HG02884 (cell line): ENCODE results near the gene GTF3C2.

ENCODE experiments used
- ATAC-seq: cut with Tn5 transposase; IDR thresholded peaks from one replicate; pipeline ENCODE4 v1.9.1; 2021; ENCODE audit warnings: mild to moderate bottlenecking, moderate library complexity; ENCODE audit not compliant: unreplicated experiment

The GTF3C2 gene

DNA sequence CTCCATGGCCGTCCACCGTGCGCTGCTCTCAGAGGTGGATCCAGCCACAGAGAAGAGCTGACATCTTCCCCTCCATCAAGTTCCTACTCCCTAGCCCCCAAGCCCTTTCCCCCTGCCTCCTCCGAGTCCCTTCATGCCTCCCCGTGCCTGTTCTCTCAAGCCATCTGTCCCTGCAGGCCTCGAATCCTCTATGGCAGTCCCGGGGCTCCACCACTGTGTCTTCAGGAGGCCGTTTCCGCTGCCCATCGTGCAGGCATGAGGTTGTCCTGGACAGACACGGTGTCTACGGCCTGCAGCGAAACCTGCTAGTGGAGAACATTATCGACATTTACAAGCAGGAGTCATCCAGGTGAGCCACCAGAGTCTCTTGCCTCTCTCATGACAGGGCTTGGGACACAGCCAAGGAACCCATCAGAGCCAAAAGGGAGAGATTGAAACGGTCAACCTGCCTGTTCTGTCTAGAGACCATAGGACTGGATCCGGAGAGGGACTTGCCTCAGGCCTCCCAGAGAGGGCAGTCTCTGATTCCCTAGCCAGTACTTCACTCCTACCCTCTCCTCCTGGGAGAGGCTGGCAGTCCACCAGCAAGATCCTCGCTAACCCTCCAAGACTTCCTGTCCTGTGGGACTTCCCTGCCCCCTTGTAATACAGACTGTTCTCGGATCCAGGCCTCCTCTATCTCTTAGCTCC lies 58.0 kb downstream of the GTF3C2 start:
- ATAC-seq = no peak

DNA sequence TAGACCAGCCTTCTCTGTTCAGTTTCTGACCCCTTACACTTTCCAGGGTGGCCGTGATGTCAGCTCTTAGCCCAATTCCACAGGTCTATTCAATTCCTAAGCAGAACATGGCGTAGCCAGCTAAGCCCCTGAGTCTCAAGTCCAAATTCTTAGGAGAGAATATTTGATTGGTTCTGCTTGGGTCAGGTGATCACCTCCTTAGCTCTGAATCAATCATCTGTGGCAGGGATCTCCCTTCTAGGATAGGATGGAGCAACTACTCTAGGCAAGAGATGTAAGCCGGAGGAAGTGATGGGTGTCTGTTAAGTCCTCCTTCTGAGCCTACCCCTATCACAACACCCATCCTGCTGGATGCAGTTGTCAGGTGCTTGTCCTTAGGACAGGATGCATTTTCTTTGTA lies 59.4 kb downstream of the GTF3C2 start:
- no peak for ATAC-seq

DNA sequence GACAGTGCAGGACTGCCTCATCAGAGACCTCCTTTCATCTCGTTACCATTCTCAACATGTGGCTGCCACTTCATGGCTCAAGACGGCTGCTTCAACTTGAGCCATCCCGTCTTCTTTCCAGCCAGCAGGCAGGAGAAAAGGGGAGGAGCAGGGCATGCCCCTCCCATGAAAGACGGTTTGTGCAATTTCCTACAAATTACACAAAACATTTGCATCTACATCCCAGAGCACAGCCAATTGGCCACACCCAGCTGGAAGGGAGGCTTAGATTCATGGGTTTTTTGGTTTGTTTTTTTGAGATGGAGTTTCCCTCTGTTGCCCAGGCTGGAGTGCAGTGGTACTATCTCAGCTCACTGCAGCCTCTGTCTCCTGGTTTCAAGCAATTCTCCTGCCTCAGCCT lies 60.1 kb downstream of the GTF3C2 start:
- ATAC-seq = no peak

DNA sequence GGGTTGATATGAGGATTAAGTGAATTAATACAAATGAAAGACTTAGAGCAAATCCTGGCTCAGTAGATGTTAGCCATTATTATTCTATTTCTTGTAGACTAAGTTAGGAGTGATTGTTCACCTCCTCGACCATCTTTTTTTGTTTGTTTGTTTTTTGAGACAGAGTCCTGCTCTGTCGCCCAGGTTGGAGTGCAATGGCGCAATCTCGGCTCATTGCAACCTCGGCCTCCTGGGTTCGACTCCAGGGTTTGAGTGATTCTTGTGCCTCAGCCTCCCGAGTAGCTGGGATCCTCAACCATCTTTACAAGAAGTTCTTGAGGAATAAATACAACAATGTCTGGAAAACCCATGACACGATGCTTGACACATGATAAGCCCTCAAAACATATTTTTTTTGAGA lies 61.6 kb downstream of the GTF3C2 start:
- ATAC-seq = no peak

DNA sequence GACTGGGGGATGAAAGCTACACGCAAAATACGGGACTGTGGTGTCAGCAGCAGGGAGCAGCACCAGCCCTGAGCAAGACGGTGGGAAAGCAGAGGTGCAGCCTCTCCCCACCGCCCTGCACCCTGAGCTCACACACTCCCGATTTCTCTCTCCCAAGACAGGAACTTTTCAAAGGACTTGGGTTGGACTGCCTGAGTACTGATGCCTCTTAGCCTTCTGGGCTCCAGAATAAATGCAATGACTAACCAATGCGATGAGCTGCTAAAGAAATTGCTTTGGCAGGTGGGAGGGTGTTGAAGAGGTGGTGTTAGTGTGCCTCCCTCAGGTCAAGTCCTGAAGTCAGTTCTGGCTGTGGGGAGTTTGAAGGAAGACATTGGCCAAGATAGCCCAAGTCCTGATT lies 64.7 kb downstream of the GTF3C2 start:
- ATAC-seq = no peak

DNA sequence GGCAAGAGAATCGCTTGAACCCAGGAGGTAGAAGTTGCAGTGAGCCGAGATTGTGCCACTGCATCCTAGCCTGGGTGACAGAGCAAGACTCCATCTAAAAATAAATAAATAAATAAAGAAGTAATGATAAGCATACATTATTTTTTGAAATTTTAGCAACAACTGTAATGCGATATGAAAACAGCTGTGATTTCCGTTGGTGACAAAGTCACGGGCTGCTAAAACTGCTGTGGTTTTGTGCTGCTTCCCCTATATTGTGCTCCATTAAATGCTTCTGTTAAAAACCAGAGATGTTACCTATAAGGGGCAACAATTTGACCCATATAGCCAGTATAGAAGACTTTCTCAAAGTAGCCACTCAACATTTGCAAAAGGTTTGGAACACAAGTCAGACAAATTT lies 66.0 kb downstream of the GTF3C2 start:
- ATAC-seq = no peak

DNA sequence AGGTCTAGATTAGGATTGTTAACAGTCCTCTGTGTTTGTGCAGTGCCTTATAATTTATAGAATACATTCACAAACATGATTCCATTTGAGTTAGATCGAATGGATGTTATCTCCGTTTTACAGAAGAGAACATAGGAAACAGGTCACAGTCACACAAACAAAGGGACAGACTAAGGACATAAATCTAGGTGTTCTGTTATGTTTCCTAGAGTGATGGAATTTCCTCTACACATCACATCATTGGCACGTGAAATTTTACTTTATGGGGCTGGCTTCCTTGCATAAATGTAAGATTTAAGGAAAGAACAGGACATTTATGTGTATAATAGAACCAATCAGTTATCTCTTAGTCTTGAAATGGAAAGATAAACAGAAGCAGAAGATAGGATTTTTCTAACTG lies 68.0 kb downstream of the GTF3C2 start:
- no peak for ATAC-seq

DNA sequence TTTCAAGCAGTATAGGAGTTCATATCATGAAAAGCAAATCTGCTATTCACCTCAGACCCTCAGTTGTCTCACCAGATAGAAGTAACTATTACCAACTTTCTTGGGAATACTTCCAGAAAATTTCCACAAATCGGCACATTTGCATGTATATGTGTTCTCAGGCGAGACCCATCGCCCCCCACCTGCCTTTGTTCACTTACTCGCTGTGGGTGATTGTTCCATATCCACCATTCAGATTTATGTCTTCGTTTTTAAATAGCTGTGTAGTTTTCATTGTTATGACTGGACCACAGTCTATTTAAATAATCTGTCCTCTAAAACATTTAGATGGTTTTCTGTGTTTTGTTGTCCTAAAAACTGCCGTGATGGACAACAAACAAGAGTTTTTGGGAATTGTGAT lies 71.1 kb downstream of the GTF3C2 start:
- no peak for ATAC-seq

DNA sequence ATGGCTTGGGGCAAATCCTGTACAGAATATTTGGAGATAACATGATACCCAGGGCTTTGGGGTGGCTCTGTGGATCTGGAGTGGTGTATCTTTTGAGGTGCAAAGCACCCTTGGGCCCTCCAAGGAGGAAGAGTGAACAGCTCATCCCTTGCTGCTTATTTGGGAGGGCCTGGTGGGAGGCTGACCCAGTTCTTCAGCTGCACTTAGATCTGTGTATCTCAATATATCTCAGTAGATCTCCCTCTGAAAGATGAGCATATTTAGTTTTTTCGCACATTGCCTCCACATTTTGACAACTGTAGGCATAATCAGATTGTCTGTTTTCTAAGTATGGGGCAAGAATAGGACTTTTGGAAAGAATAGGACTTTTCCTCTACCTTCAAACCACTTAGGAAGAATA lies 71.6 kb downstream of the GTF3C2 start:
- ATAC-seq = no peak

DNA sequence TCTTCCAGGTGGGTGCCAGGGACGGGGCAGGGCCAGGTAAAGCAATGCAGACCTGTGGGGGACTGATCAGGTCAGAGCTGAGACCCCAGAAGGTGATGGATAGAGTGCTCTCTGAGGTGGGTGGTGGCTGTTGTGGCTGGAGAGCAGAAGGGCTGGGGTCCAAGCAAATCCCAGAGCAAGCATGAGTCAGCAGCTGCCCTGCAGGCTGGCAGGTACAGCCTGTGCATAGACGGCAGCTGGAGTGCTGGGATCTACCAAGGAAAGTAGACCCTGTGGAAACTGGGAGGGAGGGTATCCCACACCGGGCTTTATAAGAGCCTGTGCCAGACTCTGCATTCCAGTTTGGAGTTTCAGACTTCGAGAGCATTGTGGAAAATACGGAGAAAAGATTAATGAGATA lies 73.7 kb downstream of the GTF3C2 start:
- ATAC-seq = no peak

DNA sequence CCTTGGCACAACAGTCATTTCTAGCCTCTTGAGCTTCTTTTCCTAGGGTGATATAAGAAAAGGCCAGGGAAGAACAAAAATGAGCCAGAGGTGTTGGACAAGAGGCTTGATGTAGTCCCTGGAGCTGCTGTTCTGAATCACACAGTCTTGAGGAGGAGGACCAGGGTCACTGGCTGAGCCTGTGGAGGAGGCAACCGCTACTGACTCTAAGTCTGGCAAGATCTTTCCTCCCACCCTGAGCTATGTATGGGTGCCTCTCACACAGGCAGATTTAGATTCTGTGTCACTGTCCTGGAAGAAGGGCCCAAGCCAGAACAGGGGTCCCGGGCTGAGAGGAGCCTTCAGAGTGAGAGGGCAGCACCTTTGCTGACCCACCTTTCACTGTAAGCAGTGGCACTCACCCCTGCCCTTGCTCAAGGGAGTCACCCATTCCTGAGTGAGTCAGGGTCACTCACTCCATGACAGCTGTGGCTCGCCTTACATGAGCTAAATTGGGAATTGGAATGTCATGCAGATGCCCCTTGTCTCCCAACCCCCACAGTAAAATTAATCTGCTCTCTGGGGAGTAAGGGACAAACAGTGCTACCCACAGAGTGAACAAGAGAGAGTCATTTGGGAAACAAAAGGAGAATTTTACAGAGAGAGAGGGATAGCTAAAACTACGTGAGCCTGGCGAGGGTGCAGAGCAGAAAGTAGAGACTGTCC lies 74.6 kb downstream of the GTF3C2 start, which contains the start of gene TRIM54:
Gene TRIM54, plus strand, starts transcription at position 575 of the 705 bp plus-strand sequence. CDS start 303 bp downstream, outside the sequence.
- no peak for ATAC-seq

DNA sequence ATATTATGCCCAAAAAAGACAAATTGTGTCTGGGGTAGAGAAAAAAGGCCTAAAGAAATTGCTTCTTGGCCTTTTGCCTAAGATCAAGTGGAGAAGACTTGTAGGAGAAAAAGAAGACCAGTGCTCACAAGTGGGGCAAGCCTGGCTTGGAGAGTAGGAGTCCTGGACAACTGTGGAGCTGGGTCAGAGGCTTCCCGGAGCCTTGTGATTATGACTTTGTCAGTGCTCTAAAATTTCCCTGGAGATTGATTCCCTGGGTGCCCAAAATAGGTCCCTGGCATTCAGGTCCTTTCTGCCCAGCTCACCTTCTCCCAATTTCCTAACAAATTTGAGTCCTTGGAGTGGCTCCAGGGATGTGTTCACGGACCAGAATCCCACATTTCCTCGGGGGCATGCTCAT lies 75.1 kb downstream of the GTF3C2 start:
- ATAC-seq = no peak

DNA sequence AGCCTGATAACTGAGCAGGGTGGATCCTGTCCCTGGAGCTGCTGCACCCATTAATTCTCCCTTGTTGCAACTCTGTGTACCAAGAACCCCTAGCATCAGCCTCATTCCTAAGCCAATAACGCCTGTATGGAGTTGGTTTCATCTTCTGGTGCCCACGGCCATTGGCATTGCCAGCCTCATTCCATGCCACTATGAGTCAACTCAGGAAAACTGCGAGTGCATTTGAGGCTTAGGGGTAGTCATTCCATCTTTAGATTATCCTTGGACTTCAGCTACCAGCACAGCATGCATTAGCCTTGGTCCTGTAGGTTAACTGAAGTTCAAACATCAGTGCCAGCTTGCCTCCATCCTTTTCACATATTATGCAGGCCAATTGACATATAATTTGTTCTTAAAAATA lies 75.7 kb downstream of the GTF3C2 start:
- ATAC-seq = no peak

DNA sequence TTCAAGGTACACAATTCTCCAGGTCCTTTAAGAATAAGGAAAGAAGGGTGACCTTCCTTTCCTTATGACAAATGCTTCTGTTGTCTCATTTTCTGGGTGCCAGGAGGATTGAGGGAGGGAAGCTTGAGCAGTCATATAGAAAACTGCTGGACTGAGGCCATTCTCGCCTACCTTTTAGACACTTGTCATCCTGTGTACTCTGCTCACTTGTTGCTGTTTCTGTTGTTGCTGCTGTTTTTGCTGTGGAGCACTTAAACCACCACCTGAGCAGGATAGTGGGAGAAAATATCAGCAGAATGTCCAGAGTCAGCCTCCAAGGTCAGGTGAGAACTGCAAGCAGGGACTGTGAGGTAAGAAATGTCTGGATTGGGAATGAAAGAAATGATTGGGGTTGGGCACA lies 78.6 kb downstream of the GTF3C2 start:
- no peak for ATAC-seq
